Naive thymus-derived CD4-positive, alpha-beta T cell (primary cell): ENCODE results near the gene ZNF334. TPM values are rescaled to one million over a fixed set of nuclear protein-coding genes. Genes with fewer than 3 reads are reported as not detected.
A peak's percentile ranks its signal among the peaks of the same experiment; 100 is the strongest.

Source experiments
- ATAC-seq: fragments of 150-1000 bp; cut with Tn5 transposase; 2 replicates; pipeline ENCODE4 v1.10.0; 2021; ENCODE audit warnings: mild to moderate bottlenecking, moderate library complexity
- CTCF ChIA-PET: fragments of 350-600 bp; sonication (Branson Sonifier 250); formaldehyde crosslinking; loops from one replicate; lab custom pipeline; 2021; ENCODE audit warnings: antibody characterized with exemption; lab: Charles Lee
- POLR2A ChIA-PET: fragments of 350-600 bp; sonication (Branson Sonifier 250); formaldehyde crosslinking; loops from one replicate; lab custom pipeline; 2021; ENCODE audit warnings: antibody characterized with exemption, inconsistent platforms; lab: Charles Lee
- DNase-seq, 9 donors: peaks; one replicate each; pipeline versions ENCODE4 v3.0.0 to v3.0.0-alpha.2; 2020 to 2022; ENCODE audit warnings: mixed read lengths in 1 of 9
- H3K27ac ChIP-seq: one replicate; pipeline ENCODE4 v1.7.0; 2013; ENCODE audit warnings: mild to moderate bottlenecking, low read depth, low read length, moderate library complexity
- H3K27me3 ChIP-seq, 2 donors: one replicate each; pipeline ENCODE4 v1.7.0; 2013; ENCODE audit warnings: low read length in 2 of 2, mild to moderate bottlenecking in 2 of 2, moderate library complexity in 2 of 2; ENCODE audit not compliant: control insufficient read depth in 2 of 2, insufficient read depth in 2 of 2
- H3K36me3 ChIP-seq, 3 experiments: 1 replicate in 2 of 3; 2 replicates in 1 of 3; pipeline ENCODE4 v1.7.0; 2013; ENCODE audit warnings: low read length in 3 of 3, mild to moderate bottlenecking in 3 of 3, moderate library complexity in 1 of 3; ENCODE audit not compliant: insufficient read depth in 3 of 3, control insufficient read depth in 2 of 3
- H3K4me1 ChIP-seq, 2 donors: one replicate each; pipeline ENCODE4 v1.7.0; 2013; ENCODE audit warnings: low read length in 2 of 2, mild to moderate bottlenecking in 2 of 2, moderate library complexity in 1 of 2; ENCODE audit not compliant: control insufficient read depth in 2 of 2, insufficient read depth in 2 of 2
- H3K4me3 ChIP-seq: 2 replicates; pipeline ENCODE4 v1.7.0; 2013; ENCODE audit warnings: mild to moderate bottlenecking, low read length
- H3K9me3 ChIP-seq, 3 experiments: 1 replicate in 2 of 3; 2 replicates in 1 of 3; pipeline ENCODE4 v1.7.0; 2013; ENCODE audit warnings: low read length in 3 of 3; ENCODE audit not compliant: control insufficient read depth in 2 of 3
- H3K27ac Mint-ChIP-seq, 9 donors: one replicate each; pipeline ENCODE4 v1.8.0; 2020 to 2022; ENCODE audit warnings: mixed read lengths in 9 of 9, mild to moderate bottlenecking in 8 of 9, moderate library complexity in 5 of 9, inconsistent platforms in 2 of 9
- H3K27me3 Mint-ChIP-seq, 5 donors: one replicate each; pipeline ENCODE4 v1.8.0; 2021 to 2022; ENCODE audit warnings: mixed read lengths in 5 of 5, mild to moderate bottlenecking in 1 of 5
- H3K36me3 Mint-ChIP-seq, 5 donors: one replicate each; pipeline ENCODE4 v1.8.0; 2020 to 2022; ENCODE audit warnings: mixed read lengths in 5 of 5, mild to moderate bottlenecking in 3 of 5, inconsistent platforms in 1 of 5
- H3K4me1 Mint-ChIP-seq, 7 donors: one replicate each; pipeline ENCODE4 v1.8.0; 2020 to 2022; ENCODE audit warnings: mixed read lengths in 7 of 7, mild to moderate bottlenecking in 3 of 7, inconsistent platforms in 1 of 7
- H3K4me3 Mint-ChIP-seq, 10 donors: one replicate each; pipeline ENCODE4 v1.8.0; 2020 to 2022; ENCODE audit warnings: mild to moderate bottlenecking in 10 of 10, mixed read lengths in 10 of 10, moderate library complexity in 6 of 10, inconsistent platforms in 2 of 10
- H3K9me3 Mint-ChIP-seq, 11 donors: one replicate each; pipeline ENCODE4 v1.8.0; 2020 to 2022; ENCODE audit warnings: mixed read lengths in 11 of 11, mild to moderate bottlenecking in 4 of 11, inconsistent platforms in 1 of 11, moderate library complexity in 1 of 11
- intact Hi-C, 2 donors: fragments of 100-400 bp; cut with micrococcal nuclease; formaldehyde crosslinking; loops; one replicate each; pipeline ENCODE4 v1.15.1; 2023
- polyA plus RNA-seq, 2 donors: library from polyadenylated mRNA; unstranded; fragments of 300-500 nt; fragmentation: Illumina TruSeq; gene quantifications; one replicate each; pipeline ENCODE4 v1.2.3, GENCODE V29; 2021
- total RNA-seq, 6 experiments: library from RNA in 5 of 6; stranded (reverse) in 5 of 6; gene quantifications; 1 replicate in 5 of 6; 2 replicates in 1 of 6; pipeline ENCODE4 v1.2.3 and lab custom pipeline; 2021 to 2026

Gene ZNF334
- total and polyA plus RNA-seq, 7 experiments from 2014 or later = 0.50 to 1.7 (median 0.71) TPM; not detected in 4

- POLR2A ChIA-PET = no interaction called here
- H3K27ac ChIP-seq = no peak overlapping the region
- intact Hi-C loops = no loop called here
- H3K27me3 Mint-ChIP-seq = peaks cover 4 to 19% (median 16%) of the 10 kb centered on the region in 5 donors
- DNase-seq (no peak), ATAC-seq (no peak)
- H3K27me3 ChIP-seq = no peaks in the 10 kb centered on the region
- H3K9me3 ChIP-seq = no peaks in the 10 kb centered on the region
- H3K4me3 Mint-ChIP-seq = no peak overlapping the region
- no peak overlapping the region for H3K4me3 ChIP-seq
- H3K36me3 ChIP-seq = no peaks in the 10 kb centered on the region
- H3K27ac Mint-ChIP-seq = no peak overlapping the region
- H3K4me1 Mint-ChIP-seq = peaks cover 0 to 25% (median 0%) of the 10 kb centered on the region in 7 donors
- H3K4me1 ChIP-seq = peaks cover 0 to 17% of the 10 kb centered on the region in 2 donors
- H3K36me3 Mint-ChIP-seq = no peaks in the 10 kb centered on the region
- H3K9me3 Mint-ChIP-seq = peaks cover 0 to 1% (median 0%) of the 10 kb centered on the region in 11 donors
- CTCF ChIA-PET = no interaction called here
Measured at GRCh38 chr20:46541229-46541935, 28.0 kb upstream of the ZNF334 start.

- CTCF ChIA-PET = no interaction called here
- no peak overlapping the region for H3K27ac ChIP-seq
- H3K9me3 ChIP-seq = no peaks in the 10 kb centered on the region
- intact Hi-C loops = no loop called here
- H3K4me3 ChIP-seq = no peak overlapping the region
- Mint-ChIP-seq H3K36me3 (no peaks in the 10 kb centered on the region), H3K4me3 (no peak overlapping the region), H3K27me3 (peaks cover 4 to 28% (median 18%) of the 10 kb centered on the region in 5 donors), H3K9me3 (peaks cover 0 to 1% (median 0%) of the 10 kb centered on the region in 11 donors), H3K4me1 (peaks cover 0 to 10% (median 0%) of the 10 kb centered on the region in 7 donors), H3K27ac (no peak overlapping the region)
- POLR2A ChIA-PET = no interaction called here
- no peaks in the 10 kb centered on the region for H3K36me3 ChIP-seq
- DNase-seq = no peak
- no peaks in the 10 kb centered on the region for H3K27me3 ChIP-seq
- H3K4me1 ChIP-seq = no peaks in the 10 kb centered on the region
- ATAC-seq = no peak
Measured at GRCh38 chr20:46539113-46539512, 25.8 kb upstream of the ZNF334 start.

DNA sequence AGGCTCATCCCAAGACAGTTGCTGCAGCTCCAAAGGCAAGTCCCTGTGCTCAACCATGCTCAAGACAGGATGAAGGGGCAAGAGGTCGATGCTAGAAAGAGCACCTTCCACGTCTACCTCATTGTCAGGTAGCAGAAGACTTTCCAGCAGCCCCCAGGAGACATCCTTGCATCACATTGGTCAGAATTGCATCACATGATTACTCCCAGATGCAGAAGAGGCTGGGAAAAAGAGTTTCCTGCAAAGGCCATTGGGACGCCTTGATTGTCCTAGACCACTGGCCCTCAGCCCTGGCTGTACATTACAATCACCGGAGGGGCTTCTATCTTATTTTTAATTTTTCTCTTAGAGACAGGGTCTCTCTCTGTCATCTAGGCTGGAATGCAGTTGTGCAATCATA is 17.3 kb upstream of the ZNF334 start:
- no peak for ATAC-seq
- CTCF ChIA-PET = no interaction called here

GRCh38 chr20:46523696-46524328 is 10.5 kb upstream of the ZNF334 start:
- no peak overlapping the region for H3K4me3 Mint-ChIP-seq
- Histone ChIP-seq H3K36me3 (no peaks in the 10 kb centered on the region), H3K27ac (no peak overlapping the region), H3K4me1 (no peaks in the 10 kb centered on the region), H3K27me3 (no peaks in the 10 kb centered on the region), H3K4me3 (no peak overlapping the region), H3K9me3 (no peaks in the 10 kb centered on the region)
- intact Hi-C loops = no loop called here
- peaks cover 0 to 9% (median 0%) of the 10 kb centered on the region in 11 donors for H3K9me3 Mint-ChIP-seq
- no peaks in the 10 kb centered on the region for H3K36me3 Mint-ChIP-seq
- peaks cover 11 to 37% (median 32%) of the 10 kb centered on the region in 5 donors for H3K27me3 Mint-ChIP-seq
- no peak overlapping the region for H3K27ac Mint-ChIP-seq
- CTCF ChIA-PET = no interaction called here
- DNase-seq (no peak), ATAC-seq (no peak)
- H3K4me1 Mint-ChIP-seq = no peaks in the 10 kb centered on the region
- POLR2A ChIA-PET = no interaction called here

More for the DNA sequence above, 17.3 kb upstream of the ZNF334 start:
- Mint-ChIP-seq H3K4me1 (no peaks in the 10 kb centered on the region), H3K36me3 (no peaks in the 10 kb centered on the region), H3K27ac (no peak overlapping the region), H3K9me3 (no peaks in the 10 kb centered on the region), H3K4me3 (no peak overlapping the region), H3K27me3 (peaks cover 18 to 36% (median 26%) of the 10 kb centered on the region in 5 donors)
- no peaks in the 10 kb centered on the region for H3K9me3 ChIP-seq
- H3K36me3 ChIP-seq = no peaks in the 10 kb centered on the region
- POLR2A ChIA-PET = no interaction called here
- intact Hi-C loops = no loop called here
- no peak overlapping the region for H3K27ac ChIP-seq
- H3K4me1 ChIP-seq = no peaks in the 10 kb centered on the region
- no peak overlapping the region for H3K4me3 ChIP-seq
- DNase-seq = no peak
- no peaks in the 10 kb centered on the region for H3K27me3 ChIP-seq

GRCh38 chr20:46523108-46523507 is 9.7 kb upstream of the ZNF334 start:
- no peak for ATAC-seq

GRCh38 chr20:46520976-46521579 is 7.7 kb upstream of the ZNF334 start:
- H3K27ac Mint-ChIP-seq = no peak overlapping the region
- no peak overlapping the region for H3K27ac ChIP-seq
- peaks cover 0 to 2% (median 0%) of the 10 kb centered on the region in 7 donors for H3K4me1 Mint-ChIP-seq
- ATAC-seq (peak; percentile 75), DNase-seq (peak in 1 of 9 donors; percentile 41)
- intact Hi-C loops = loop anchor here in 1 of 2 donors (1.0 kb wide), 1 partner anchor 160 kb away; no protein-coding TSS in a partner anchor
- POLR2A ChIA-PET = no interaction called here
- no peaks in the 10 kb centered on the region for H3K9me3 ChIP-seq
- CTCF ChIA-PET = no interaction called here
- H3K36me3 Mint-ChIP-seq = no peaks in the 10 kb centered on the region
- H3K36me3 ChIP-seq = no peaks in the 10 kb centered on the region
- H3K27me3 ChIP-seq = no peaks in the 10 kb centered on the region
- peaks cover 7 to 31% (median 15%) of the 10 kb centered on the region in 5 donors for H3K27me3 Mint-ChIP-seq
- no peak overlapping the region for H3K4me3 Mint-ChIP-seq
- H3K4me1 ChIP-seq = no peaks in the 10 kb centered on the region
- H3K4me3 ChIP-seq = no peak overlapping the region
- peaks cover 0 to 9% (median 0%) of the 10 kb centered on the region in 11 donors for H3K9me3 Mint-ChIP-seq

More at GRCh38 chr20:46523108-46523507, 9.7 kb upstream of the ZNF334 start:
- H3K4me3 ChIP-seq = no peak overlapping the region
- Mint-ChIP-seq H3K27me3 (peaks cover 8 to 40% (median 27%) of the 10 kb centered on the region in 5 donors), H3K27ac (no peak overlapping the region), H3K9me3 (peaks cover 0 to 9% (median 0%) of the 10 kb centered on the region in 11 donors), H3K4me1 (no peaks in the 10 kb centered on the region), H3K36me3 (no peaks in the 10 kb centered on the region), H3K4me3 (no peak overlapping the region)
- POLR2A ChIA-PET = no interaction called here
- H3K4me1 ChIP-seq = no peaks in the 10 kb centered on the region
- no peaks in the 10 kb centered on the region for H3K27me3 ChIP-seq
- DNase-seq = no peak
- CTCF ChIA-PET = no interaction called here
- no peaks in the 10 kb centered on the region for H3K9me3 ChIP-seq
- no peaks in the 10 kb centered on the region for H3K36me3 ChIP-seq
- intact Hi-C loops = no loop called here
- no peak overlapping the region for H3K27ac ChIP-seq
